ENCODE results near the gene PLPPR3. TPM values are rescaled to one million over a fixed set of nuclear protein-coding genes. Genes with fewer than 3 reads are reported as not detected.

The PLPPR3 gene
- total RNA-seq, 6 experiments from 2014 or later = 0.09 TPM; not detected in 5

- no peaks in the 10 kb centered on the region for H3K9me3 Mint-ChIP-seq
- no peak overlapping the region for H3K27ac Mint-ChIP-seq
- peaks cover 14% of the 10 kb centered on the region for H3K4me1 Mint-ChIP-seq (ENCODE audit: low read depth)
- no peak for DNase-seq
- H3K4me3 Mint-ChIP-seq = no peak overlapping the region
- H3K27me3 Mint-ChIP-seq (ENCODE audit: insufficient read depth) = peaks cover 4% of the 10 kb centered on the region
- H3K36me3 Mint-ChIP-seq (ENCODE audit: low read depth) = peaks cover 19% of the 10 kb centered on the region
- TF ChIP-seq CTCF (IDR thresholded peaks at IDR 0.05) = no peak
Observed at GRCh38 chr19:795073-795611, 26.6 kb downstream of the PLPPR3 start.

DNA sequence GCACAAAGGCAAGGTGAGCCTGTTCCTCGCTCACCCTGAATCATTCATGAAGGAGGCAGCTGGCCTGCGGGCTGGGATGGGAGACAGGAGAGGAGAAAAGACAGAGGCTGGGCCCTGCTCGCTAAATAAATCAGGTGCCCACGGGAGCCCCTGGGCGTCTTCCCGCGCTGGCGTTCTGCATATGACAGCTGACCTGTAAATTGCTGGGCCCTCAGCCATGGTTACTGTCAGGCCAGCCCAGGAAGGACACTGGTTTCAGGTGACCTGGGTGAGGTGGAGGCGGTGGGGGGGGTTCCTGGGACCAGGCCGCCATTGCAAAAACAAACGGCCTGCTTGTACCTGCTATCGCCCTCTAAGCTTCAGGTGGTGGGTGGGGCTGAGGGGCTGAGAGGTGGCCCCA is 27.9 kb downstream of the PLPPR3 start:
- H3K4me1 Mint-ChIP-seq (ENCODE audit: low read depth) = peaks cover 17% of the 10 kb centered on the region
- no peak overlapping the region for H3K27ac Mint-ChIP-seq
- H3K4me3 Mint-ChIP-seq = no peak overlapping the region
- H3K9me3 Mint-ChIP-seq = no peaks in the 10 kb centered on the region
- DNase-seq = no peak
- no peak for TF ChIP-seq CTCF (IDR thresholded peaks at IDR 0.05)
- H3K36me3 Mint-ChIP-seq (ENCODE audit: low read depth) = peaks cover 6% of the 10 kb centered on the region
- H3K27me3 Mint-ChIP-seq (ENCODE audit: insufficient read depth) = peaks cover 2% of the 10 kb centered on the region; the same call in 1 of the 2 replicates

DNA sequence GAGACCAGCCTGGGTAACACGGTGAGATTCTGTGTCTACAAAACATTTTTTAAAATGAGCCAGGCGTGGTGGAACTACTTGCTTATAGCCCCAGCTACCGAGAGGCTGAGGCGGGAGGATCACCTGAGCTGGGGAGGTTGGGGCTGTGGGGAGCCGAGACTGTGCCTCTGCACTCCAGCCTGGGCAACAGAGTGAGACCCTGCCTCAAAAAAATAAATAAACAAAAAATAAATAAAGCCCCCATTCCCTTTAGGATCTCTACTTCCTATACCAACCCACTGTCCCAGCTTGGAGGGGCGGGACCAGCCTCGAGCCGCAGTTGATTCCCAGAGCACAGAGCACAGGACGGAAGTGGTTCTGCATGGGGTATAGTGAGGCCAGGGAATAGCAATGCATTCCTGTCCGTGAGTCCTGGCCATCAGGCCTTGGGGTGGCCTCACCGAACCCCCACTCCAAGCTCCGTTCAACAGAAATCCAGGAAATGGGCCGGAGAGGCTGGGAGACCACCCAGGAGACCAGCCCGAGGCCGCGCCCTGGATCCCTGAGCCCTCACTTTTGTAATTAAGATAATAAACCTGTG is 29.4 kb downstream of the PLPPR3 start:
- no peak for DNase-seq
- TF ChIP-seq CTCF (IDR thresholded peaks at IDR 0.05) = no peak
- Mint-ChIP-seq H3K27me3 (ENCODE audit: insufficient read depth) (no peaks in the 10 kb centered on the region), H3K36me3 (ENCODE audit: low read depth) (no peaks in the 10 kb centered on the region), H3K9me3 (no peaks in the 10 kb centered on the region), H3K4me3 (no peak overlapping the region), H3K27ac (no peak overlapping the region), H3K4me1 (ENCODE audit: low read depth) (peaks cover 17% of the 10 kb centered on the region)

DNA sequence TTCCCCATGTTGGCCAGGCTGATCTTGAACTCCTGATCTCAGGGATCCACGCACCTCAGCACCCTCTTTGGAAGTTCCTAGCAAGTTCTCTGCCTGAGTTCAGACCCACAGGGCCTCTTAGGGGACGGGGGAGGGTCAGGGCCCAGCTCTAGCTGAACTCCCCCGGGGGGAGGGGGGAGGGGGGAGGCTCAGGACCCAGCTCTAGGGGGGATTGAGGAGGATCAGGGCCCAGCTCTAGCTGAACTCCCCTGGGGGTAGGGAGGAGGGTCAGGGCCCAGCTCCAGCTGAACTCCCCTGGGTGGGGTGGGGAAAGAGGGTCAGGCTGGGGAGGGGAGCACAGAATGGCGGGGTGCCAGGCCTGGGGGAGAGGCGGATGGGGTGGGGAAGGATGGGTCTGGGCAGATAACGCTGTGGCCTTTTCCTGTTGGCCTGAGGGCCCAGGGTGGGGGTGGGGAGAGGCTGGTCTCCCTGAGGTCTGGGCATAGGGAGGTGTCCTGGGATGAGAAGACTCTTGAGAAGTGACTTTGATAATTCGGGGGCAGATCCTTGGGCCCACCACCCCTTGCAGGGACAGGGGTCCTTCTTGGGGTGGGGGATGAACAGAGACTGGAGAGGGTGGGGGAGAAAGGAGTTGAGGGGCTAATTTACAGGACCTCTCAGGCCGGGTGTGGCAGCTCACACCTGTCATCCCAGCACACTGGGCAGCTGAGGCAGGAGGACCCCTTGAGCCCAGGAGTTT is 30.0 kb downstream of the PLPPR3 start:
- no peaks in the 10 kb centered on the region for H3K9me3 Mint-ChIP-seq
- H3K36me3 Mint-ChIP-seq (ENCODE audit: low read depth) = no peaks in the 10 kb centered on the region
- H3K4me3 Mint-ChIP-seq = no peak overlapping the region
- H3K4me1 Mint-ChIP-seq (ENCODE audit: low read depth) = peaks cover 16% of the 10 kb centered on the region
- H3K27ac Mint-ChIP-seq = no peak overlapping the region
- no peak for TF ChIP-seq CTCF (IDR thresholded peaks at IDR 0.05)
- H3K27me3 Mint-ChIP-seq (ENCODE audit: insufficient read depth) = no peaks in the 10 kb centered on the region
- DNase-seq = no peak

GRCh38 chr19:791007-791566 is 30.7 kb downstream of the PLPPR3 start:
- DNase-seq = no peak
- Mint-ChIP-seq H3K9me3 (no peaks in the 10 kb centered on the region), H3K27ac (no peak overlapping the region), H3K4me3 (no peak overlapping the region), H3K27me3 (ENCODE audit: insufficient read depth) (no peaks in the 10 kb centered on the region), H3K36me3 (ENCODE audit: low read depth) (no peaks in the 10 kb centered on the region), H3K4me1 (ENCODE audit: low read depth) (peaks cover 12% of the 10 kb centered on the region)
- no peak for TF ChIP-seq CTCF (IDR thresholded peaks at IDR 0.05)

Data from HFFc6 (cell line).